Small intestine (tissue), 7 donors: ENCODE measurements around the gene PSAP. TPM values are rescaled to one million over a fixed set of nuclear protein-coding genes. Genes with fewer than 3 reads are reported as not detected.

ENCODE experiments used
- DNase-seq, 2 donors: peaks; one replicate each; pipeline versions ENCODE4 v3.0.0 to v3.0.0-alpha.2; 2013
- FAIRE-seq: peaks from 2 replicates; lab custom pipeline; 2012; peaks lifted over from hg19 to GRCh38; lab: Jason Lieb, UNC
- H3K27ac ChIP-seq, 3 donors: one replicate each; pipeline ENCODE4 v1.5.1; 2013; ENCODE audit warnings: low read length in 2 of 3, mild to moderate bottlenecking in 2 of 3, control low read depth in 1 of 3, inconsistent platforms in 1 of 3, low read depth in 1 of 3, moderate library complexity in 1 of 3
- H3K27me3 ChIP-seq, 3 donors: one replicate each; pipeline ENCODE4 v1.6.1; 2013; ENCODE audit warnings: low read length in 3 of 3, inconsistent platforms in 1 of 3; ENCODE audit not compliant: control insufficient read depth in 3 of 3, insufficient read depth in 3 of 3
- H3K36me3 ChIP-seq, 3 donors: one replicate each; pipeline ENCODE4 v1.6.1; 2013; ENCODE audit warnings: low read length in 3 of 3, inconsistent platforms in 1 of 3, low read depth in 1 of 3, mild to moderate bottlenecking in 1 of 3, moderate library complexity in 1 of 3; ENCODE audit not compliant: control insufficient read depth in 3 of 3, insufficient read depth in 2 of 3
- H3K4me1 ChIP-seq, 3 donors: one replicate each; pipeline ENCODE4 v1.6.1; 2013; ENCODE audit warnings: low read length in 2 of 3, inconsistent platforms in 1 of 3, low read depth in 1 of 3, mild to moderate bottlenecking in 1 of 3, moderate library complexity in 1 of 3; ENCODE audit not compliant: control insufficient read depth in 3 of 3, insufficient read depth in 2 of 3
- H3K4me3 ChIP-seq, 3 donors: one replicate each; pipeline ENCODE4 v1.5.1; 2013; ENCODE audit warnings: low read length in 3 of 3, control low read depth in 1 of 3, inconsistent platforms in 1 of 3, low read depth in 1 of 3, mild to moderate bottlenecking in 1 of 3, moderate library complexity in 1 of 3
- H3K9me3 ChIP-seq, 2 donors: one replicate each; pipeline ENCODE4 v1.6.1; 2013; ENCODE audit warnings: low read depth in 1 of 2, low read length in 1 of 2; ENCODE audit not compliant: control insufficient read depth in 2 of 2, insufficient read depth in 1 of 2
- WGBS, 3 donors: extraction: QIAGEN DNeasy Blood & Tissue Kit; methylation state at CpG; one replicate each; pipeline ENCODE4 v1.1.7; 2013; 5-methylcytosine and 5-hydroxymethylcytosine counted together
- polyA plus RNA-seq, 4 donors: library from polyadenylated mRNA; stranded (reverse) in 3 of 4; unstranded in 1 of 4; fragments of 200-250 nt in 3 of 4; fragments of 120-200 nt in 1 of 4; gene quantifications; one replicate each; pipeline versions ENCODE4 v1.2.1 to v1.2.3, GENCODE V29; 2013
- donor health status: healthy with polysubstance abuse.
- donor health status: control.
- donor health status: control.
- donor health status: Bipolar disorder and iron deficiency.
- donor health status: healthy.

PSAP gene
- polyA plus RNA-seq, 4 donors, result 149 to 603 (median 311) TPM

GRCh38 chr10:71789871-71790270 is 61.2 kb downstream of the PSAP start:
- Histone ChIP-seq H3K4me1 (no peaks in the 10 kb centered on the region), H3K27me3 (no peaks in the 10 kb centered on the region), H3K4me3 (no peak overlapping the region), H3K9me3 (no peaks in the 10 kb centered on the region), H3K36me3 (no peaks in the 10 kb centered on the region), H3K27ac (no peak overlapping the region)
- FAIRE-seq, result no peak
- DNase-seq, result no peak
- 68 to 83% (median 74%) methylated on average over 10 of the region's 10 CpGs for whole genome bisulfite sequencing, 3 donors

- no peaks in the 10 kb centered on the region for H3K9me3 ChIP-seq
- WGBS, 3 donors, result 72 to 84% (median 77%) methylated on average over 7 to 8 of the region's 8 CpGs
- no peaks in the 10 kb centered on the region for H3K36me3 ChIP-seq
- H3K4me1 ChIP-seq, result no peaks in the 10 kb centered on the region
- no peaks in the 10 kb centered on the region for H3K27me3 ChIP-seq
- FAIRE-seq, result no peak
- H3K27ac ChIP-seq, result no peak overlapping the region
- H3K4me3 ChIP-seq, result no peak overlapping the region
- DNase-seq, result no peak
Observed at GRCh38 chr10:71788954-71789353, 62.1 kb downstream of the PSAP start.

- no peaks in the 10 kb centered on the region for H3K27me3 ChIP-seq
- H3K27ac ChIP-seq, result no peak overlapping the region
- DNase-seq (no peak), FAIRE-seq (no peak)
- WGBS, 3 donors, result 89 to 91% (median 89%) methylated on average over 18 of the region's 18 CpGs
- no peaks in the 10 kb centered on the region for H3K36me3 ChIP-seq
- H3K9me3 ChIP-seq, result no peaks in the 10 kb centered on the region
- no peak overlapping the region for H3K4me3 ChIP-seq
- H3K4me1 ChIP-seq, result no peaks in the 10 kb centered on the region
Observed at GRCh38 chr10:71784679-71785272, 66.3 kb downstream of the PSAP start.

GRCh38 chr10:71783917-71784678 is 67.0 kb downstream of the PSAP start:
- 82 to 86% (median 84%) methylated on average over 17 of the region's 17 CpGs for WGBS, 3 donors
- no peaks in the 10 kb centered on the region for H3K36me3 ChIP-seq
- FAIRE-seq (no peak), DNase-seq (no peak)
- H3K27me3 ChIP-seq, result no peaks in the 10 kb centered on the region
- H3K4me1 ChIP-seq, result no peaks in the 10 kb centered on the region
- no peak overlapping the region for H3K4me3 ChIP-seq
- no peaks in the 10 kb centered on the region for H3K9me3 ChIP-seq
- H3K27ac ChIP-seq, result no peak overlapping the region

GRCh38 chr10:71782917-71783490 is 68.0 kb downstream of the PSAP start:
- Histone ChIP-seq H3K4me1 (no peaks in the 10 kb centered on the region), H3K9me3 (no peaks in the 10 kb centered on the region), H3K27me3 (no peaks in the 10 kb centered on the region), H3K27ac (no peak overlapping the region), H3K4me3 (no peak overlapping the region), H3K36me3 (no peaks in the 10 kb centered on the region)
- DNase-seq (no peak), FAIRE-seq (no peak)
- WGBS, 3 donors, result 38 to 60% (median 47%) methylated on average over 7 of the region's 7 CpGs

- 80 to 82% (median 81%) methylated on average over 6 of the region's 6 CpGs for WGBS, 3 donors
- Histone ChIP-seq H3K27ac (no peak overlapping the region), H3K27me3 (no peaks in the 10 kb centered on the region), H3K4me1 (no peaks in the 10 kb centered on the region), H3K9me3 (peaks cover 0 to 5% of the 10 kb centered on the region in 2 donors), H3K36me3 (no peaks in the 10 kb centered on the region), H3K4me3 (no peak overlapping the region)
- no peak for DNase-seq
- no peak for FAIRE-seq
Observed at GRCh38 chr10:71782221-71782916, 68.7 kb downstream of the PSAP start.

GRCh38 chr10:71780719-71781118 is 70.3 kb downstream of the PSAP start:
- H3K4me1 ChIP-seq, result peaks cover 0 to 5% (median 0%) of the 10 kb centered on the region in 3 donors
- H3K27ac ChIP-seq, result no peak overlapping the region
- DNase-seq (no peak), FAIRE-seq (no peak)
- H3K9me3 ChIP-seq, result peaks cover 0 to 6% of the 10 kb centered on the region in 2 donors
- H3K27me3 ChIP-seq, result no peaks in the 10 kb centered on the region
- no peaks in the 10 kb centered on the region for H3K36me3 ChIP-seq
- no peak overlapping the region for H3K4me3 ChIP-seq
- whole genome bisulfite sequencing, 3 donors, result 88 to 95% (median 89%) methylated on average over 9 of the region's 9 CpGs

- H3K9me3 ChIP-seq, result peaks cover 0 to 6% of the 10 kb centered on the region in 2 donors
- 73 to 90% (median 86%) methylated on average over 7 of the region's 7 CpGs for WGBS, 3 donors
- DNase-seq, result no peak
- H3K4me3 ChIP-seq, result no peak overlapping the region
- no peaks in the 10 kb centered on the region for H3K36me3 ChIP-seq
- FAIRE-seq, result no peak
- H3K27me3 ChIP-seq, result no peaks in the 10 kb centered on the region
- peaks cover 0 to 5% (median 0%) of the 10 kb centered on the region in 3 donors for H3K4me1 ChIP-seq
- no peak overlapping the region for H3K27ac ChIP-seq
Observed at GRCh38 chr10:71780156-71780555, 70.9 kb downstream of the PSAP start.
